H1 (cell line): ENCODE measurements around the gene TP53BP2.

Experiments
- BACH1 ChIP-seq: IDR thresholded peaks from 2 replicates; pipeline ENCODE4 v1.6.1; 2012; ENCODE audit warnings: low read length, improper control_type of control experiment
- EZH2 ChIP-seq: fragments of 200-600 bp; sonication (generic); IDR thresholded peaks from 2 replicates; pipeline ENCODE4 v1.7.1; 2012; ENCODE audit warnings: low read depth, mild to moderate bottlenecking, moderate library complexity, low read length, inconsistent platforms; ENCODE audit not compliant: severe bottlenecking
- HDAC2 ChIP-seq, 2 experiments: fragments of 300-600 bp in 1 of 2; sonication (generic) in 1 of 2; IDR thresholded peaks; 2 replicates each; pipeline ENCODE4 v1.6.1; 2011 to 2012; ENCODE audit warnings: low read depth in 2 of 2, low read length in 2 of 2, mild to moderate bottlenecking in 2 of 2, moderate library complexity in 2 of 2, borderline replicate concordance in 1 of 2, inconsistent platforms in 1 of 2
- HDAC6 ChIP-seq: IDR thresholded peaks from one replicate; pipeline ENCODE4 v1.7.1; 2012; ENCODE audit warnings: low read depth, mild to moderate bottlenecking, inconsistent platforms, low read length, moderate library complexity
- PHF8 ChIP-seq: fragments of 200-600 bp; sonication (generic); conservative IDR thresholded peaks from 2 replicates; pipeline ENCODE4 v1.7.1; 2012; ENCODE audit warnings: low read depth, mild to moderate bottlenecking, inconsistent platforms, low read length, moderate library complexity
- POLR2A ChIP-seq, 2 experiments: IDR thresholded peaks; 1 replicate in 1 of 2; 2 replicates in 1 of 2; pipeline ENCODE4 v1.6.1; 2011; ENCODE audit warnings: low read depth in 2 of 2, low read length in 2 of 2, mild to moderate bottlenecking in 2 of 2; ENCODE audit errors: control extremely low read depth in 1 of 2
- RAD21 ChIP-seq, 2 experiments: IDR thresholded peaks in 1 of 2; conservative IDR thresholded peaks in 1 of 2; 2 replicates each; pipeline ENCODE4 v1.6.1; 2011; ENCODE audit warnings: low read depth in 2 of 2, low read length in 2 of 2, improper control_type of control experiment in 1 of 2, inconsistent platforms in 1 of 2, mild to moderate bottlenecking in 1 of 2, moderate library complexity in 1 of 2
- SIN3A ChIP-seq, 2 experiments: IDR thresholded peaks in 1 of 2; conservative IDR thresholded peaks in 1 of 2; 2 replicates each; pipeline ENCODE4 v1.6.1; 2011 to 2012; ENCODE audit warnings: low read length in 2 of 2, improper control_type of control experiment in 1 of 2, low read depth in 1 of 2, mild to moderate bottlenecking in 1 of 2
- TBP ChIP-seq: IDR thresholded peaks from 2 replicates; pipeline ENCODE4 v1.6.1; 2011; ENCODE audit warnings: low read depth, low read length, improper control_type of control experiment
- TCF12 ChIP-seq: IDR thresholded peaks from 2 replicates; pipeline ENCODE4 v1.6.1; 2011; ENCODE audit warnings: low read depth, mild to moderate bottlenecking, low read length
- TF ChIP-seq, protein P1 (sequence below), 3 experiments: IDR thresholded peaks; 1 replicate in 2 of 3; 2 replicates in 1 of 3; pipeline versions ENCODE4 v1.5.1 to v1.6.1; 2011; ENCODE audit warnings: low read length in 3 of 3, mild to moderate bottlenecking in 3 of 3, inconsistent platforms in 2 of 3, low read depth in 1 of 3, moderate library complexity in 1 of 3; ENCODE audit not compliant: insufficient read depth in 1 of 3; ENCODE audit errors: control extremely low read depth in 1 of 3
- TF ChIP-seq, protein P2 (sequence below): IDR thresholded peaks from 2 replicates; pipeline ENCODE4 v1.6.1; 2012; ENCODE audit warnings: low read length, inconsistent platforms

DNA sequence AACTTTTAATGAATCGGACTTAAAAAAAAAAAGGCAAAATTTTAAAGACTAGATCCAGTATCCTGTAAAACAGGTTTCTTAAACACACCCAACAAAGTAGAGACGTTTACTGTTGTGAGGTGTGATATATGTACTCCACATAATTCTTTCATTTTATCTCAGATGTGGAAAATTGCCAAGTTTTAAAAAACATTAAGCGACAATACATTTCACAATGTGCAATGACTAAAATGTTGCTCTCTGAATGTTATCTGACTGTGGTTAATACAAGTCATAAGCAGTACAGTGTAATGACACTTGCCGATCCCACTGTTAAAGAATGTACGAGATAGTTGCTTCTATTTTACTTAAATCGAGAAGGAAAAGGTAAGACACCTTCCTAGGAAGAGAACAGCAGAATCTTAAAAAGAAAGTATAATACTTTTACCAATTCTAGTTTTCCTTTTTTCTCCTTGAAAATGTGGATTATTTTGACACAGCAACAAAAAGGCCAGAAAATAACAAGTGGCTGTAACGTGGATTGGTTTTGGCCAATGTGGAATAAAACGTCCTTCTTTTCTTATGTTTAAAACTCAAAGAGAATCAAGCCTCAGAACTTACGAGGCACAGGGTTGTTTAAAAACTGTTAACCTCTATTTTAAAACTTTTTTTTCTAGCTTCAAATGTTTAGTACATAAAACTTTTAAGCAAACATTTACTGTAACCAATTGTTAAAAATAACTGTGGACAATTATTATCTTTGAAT, 51.4 kb downstream of the TP53BP2 start:
- TF ChIP-seq, protein P1, sequence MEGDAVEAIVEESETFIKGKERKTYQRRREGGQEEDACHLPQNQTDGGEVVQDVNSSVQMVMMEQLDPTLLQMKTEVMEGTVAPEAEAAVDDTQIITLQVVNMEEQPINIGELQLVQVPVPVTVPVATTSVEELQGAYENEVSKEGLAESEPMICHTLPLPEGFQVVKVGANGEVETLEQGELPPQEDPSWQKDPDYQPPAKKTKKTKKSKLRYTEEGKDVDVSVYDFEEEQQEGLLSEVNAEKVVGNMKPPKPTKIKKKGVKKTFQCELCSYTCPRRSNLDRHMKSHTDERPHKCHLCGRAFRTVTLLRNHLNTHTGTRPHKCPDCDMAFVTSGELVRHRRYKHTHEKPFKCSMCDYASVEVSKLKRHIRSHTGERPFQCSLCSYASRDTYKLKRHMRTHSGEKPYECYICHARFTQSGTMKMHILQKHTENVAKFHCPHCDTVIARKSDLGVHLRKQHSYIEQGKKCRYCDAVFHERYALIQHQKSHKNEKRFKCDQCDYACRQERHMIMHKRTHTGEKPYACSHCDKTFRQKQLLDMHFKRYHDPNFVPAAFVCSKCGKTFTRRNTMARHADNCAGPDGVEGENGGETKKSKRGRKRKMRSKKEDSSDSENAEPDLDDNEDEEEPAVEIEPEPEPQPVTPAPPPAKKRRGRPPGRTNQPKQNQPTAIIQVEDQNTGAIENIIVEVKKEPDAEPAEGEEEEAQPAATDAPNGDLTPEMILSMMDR (IDR thresholded peaks at IDR 0.05; ENCODE audit: control extremely low read depth in 1 of 3, insufficient read depth in 1 of 3, low read depth in 1 of 3, low read length in 3 of 3): no peak
- TF ChIP-seq POLR2A (IDR thresholded peaks at IDR 0.05; ENCODE audit: control extremely low read depth in 1 of 2, low read depth in 2 of 2, low read length in 2 of 2): no peak
- TF ChIP-seq HDAC2 (IDR thresholded peaks at IDR 0.05; ENCODE audit: borderline replicate concordance in 1 of 2, low read depth in 2 of 2, low read length in 2 of 2): no peak
- no peak for TF ChIP-seq BACH1
- TF ChIP-seq EZH2: no peak
- no peak for TF ChIP-seq SIN3A (conservative IDR thresholded peaks at IDR 0.05 in 1 of 2, IDR thresholded peaks at IDR 0.05 in 1 of 2; ENCODE audit: low read depth in 1 of 2, low read length in 2 of 2)
- no peak for TF ChIP-seq RAD21 (IDR thresholded peaks at IDR 0.05 in 1 of 2, conservative IDR thresholded peaks at IDR 0.05 in 1 of 2; ENCODE audit: low read depth in 2 of 2, low read length in 2 of 2)
- TF ChIP-seq TCF12: no peak
- TF ChIP-seq, protein P2, sequence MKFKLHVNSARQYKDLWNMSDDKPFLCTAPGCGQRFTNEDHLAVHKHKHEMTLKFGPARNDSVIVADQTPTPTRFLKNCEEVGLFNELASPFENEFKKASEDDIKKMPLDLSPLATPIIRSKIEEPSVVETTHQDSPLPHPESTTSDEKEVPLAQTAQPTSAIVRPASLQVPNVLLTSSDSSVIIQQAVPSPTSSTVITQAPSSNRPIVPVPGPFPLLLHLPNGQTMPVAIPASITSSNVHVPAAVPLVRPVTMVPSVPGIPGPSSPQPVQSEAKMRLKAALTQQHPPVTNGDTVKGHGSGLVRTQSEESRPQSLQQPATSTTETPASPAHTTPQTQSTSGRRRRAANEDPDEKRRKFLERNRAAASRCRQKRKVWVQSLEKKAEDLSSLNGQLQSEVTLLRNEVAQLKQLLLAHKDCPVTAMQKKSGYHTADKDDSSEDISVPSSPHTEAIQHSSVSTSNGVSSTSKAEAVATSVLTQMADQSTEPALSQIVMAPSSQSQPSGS: no peak
- no peak for TF ChIP-seq HDAC6
- no peak for TF ChIP-seq PHF8
- no peak for TF ChIP-seq TBP
